ENCODE data around the gene CACNA1A.

CACNA1A gene

GRCh38 chr19:13411899-13412298 lies 94.4 kb downstream of the CACNA1A start:
- Histone ChIP-seq H3K36me3 (ENCODE audit: low read length) (no peaks in the 10 kb centered on the region), H3K9me3 (ENCODE audit: insufficient read depth, low read length) (no peaks in the 10 kb centered on the region), H3K79me2 (ENCODE audit: insufficient read depth, low read length) (no peaks in the 10 kb centered on the region), H3K27ac (ENCODE audit: low read depth, low read length) (no peak overlapping the region), H4K20me1 (ENCODE audit: low read depth, low read length) (no peaks in the 10 kb centered on the region), H3K4me3 (ENCODE audit: insufficient read depth, low read length, poor library complexity, severe bottlenecking) (no peak overlapping the region), H3K27me3 (ENCODE audit: low read length) (no peaks in the 10 kb centered on the region), H3K9ac (ENCODE audit: low read length) (no peak overlapping the region), H2AFZ (ENCODE audit: low read depth, low read length, severe bottlenecking) (no peak overlapping the region), H3K9me2 (replicated peaks; ENCODE audit: insufficient read depth, low read length) (no peaks in the 10 kb centered on the region), H3K4me2 (ENCODE audit: low read depth, low read length, poor library complexity, severe bottlenecking) (no peak overlapping the region), H3F3A (ENCODE audit: insufficient read depth) (no peaks in the 10 kb centered on the region)
- TF ChIP-seq CTCF (IDR thresholded peaks at IDR 0.05; ENCODE audit: insufficient read depth, low read length, poor library complexity, severe bottlenecking) (no peak), EZH2phosphoT487 (conservative IDR thresholded peaks at IDR 0.05; ENCODE audit: low read length) (no peak)

DNA sequence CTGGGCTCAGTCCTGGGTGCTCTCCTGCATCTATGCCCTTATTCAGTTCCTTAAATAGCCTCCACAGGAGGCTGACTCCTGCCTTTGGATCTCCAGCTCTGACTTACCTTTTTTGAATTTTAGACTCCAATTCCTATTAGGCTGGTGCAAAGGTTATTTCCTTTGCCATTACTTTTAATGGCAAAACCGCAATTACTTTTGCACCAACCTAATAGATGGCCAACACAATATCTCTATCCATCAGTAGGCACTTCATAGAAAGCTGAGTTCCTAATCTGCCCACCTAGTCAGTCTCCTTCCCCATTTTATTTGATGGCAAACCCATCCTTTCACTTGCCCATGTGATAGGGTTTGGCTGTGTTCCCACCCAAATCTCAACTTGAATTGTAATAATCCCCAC lies 95.3 kb downstream of the CACNA1A start:
- Histone ChIP-seq H2AFZ (ENCODE audit: low read depth, low read length, severe bottlenecking) (no peak overlapping the region), H3K4me3 (ENCODE audit: insufficient read depth, low read length, poor library complexity, severe bottlenecking) (no peak overlapping the region), H3K9ac (ENCODE audit: low read length) (no peak overlapping the region), H3K9me3 (ENCODE audit: insufficient read depth, low read length) (no peaks in the 10 kb centered on the region), H3K36me3 (ENCODE audit: low read length) (no peaks in the 10 kb centered on the region), H3K27me3 (ENCODE audit: low read length) (no peaks in the 10 kb centered on the region), H3F3A (ENCODE audit: insufficient read depth) (no peaks in the 10 kb centered on the region), H3K4me2 (ENCODE audit: low read depth, low read length, poor library complexity, severe bottlenecking) (no peak overlapping the region), H3K79me2 (ENCODE audit: insufficient read depth, low read length) (no peaks in the 10 kb centered on the region), H3K27ac (ENCODE audit: low read depth, low read length) (no peak overlapping the region), H3K9me2 (replicated peaks; ENCODE audit: insufficient read depth, low read length) (no peaks in the 10 kb centered on the region), H4K20me1 (ENCODE audit: low read depth, low read length) (no peaks in the 10 kb centered on the region)
- TF ChIP-seq EZH2phosphoT487 (conservative IDR thresholded peaks at IDR 0.05; ENCODE audit: low read length) (no peak), CTCF (IDR thresholded peaks at IDR 0.05; ENCODE audit: insufficient read depth, low read length, poor library complexity, severe bottlenecking) (no peak)

DNA sequence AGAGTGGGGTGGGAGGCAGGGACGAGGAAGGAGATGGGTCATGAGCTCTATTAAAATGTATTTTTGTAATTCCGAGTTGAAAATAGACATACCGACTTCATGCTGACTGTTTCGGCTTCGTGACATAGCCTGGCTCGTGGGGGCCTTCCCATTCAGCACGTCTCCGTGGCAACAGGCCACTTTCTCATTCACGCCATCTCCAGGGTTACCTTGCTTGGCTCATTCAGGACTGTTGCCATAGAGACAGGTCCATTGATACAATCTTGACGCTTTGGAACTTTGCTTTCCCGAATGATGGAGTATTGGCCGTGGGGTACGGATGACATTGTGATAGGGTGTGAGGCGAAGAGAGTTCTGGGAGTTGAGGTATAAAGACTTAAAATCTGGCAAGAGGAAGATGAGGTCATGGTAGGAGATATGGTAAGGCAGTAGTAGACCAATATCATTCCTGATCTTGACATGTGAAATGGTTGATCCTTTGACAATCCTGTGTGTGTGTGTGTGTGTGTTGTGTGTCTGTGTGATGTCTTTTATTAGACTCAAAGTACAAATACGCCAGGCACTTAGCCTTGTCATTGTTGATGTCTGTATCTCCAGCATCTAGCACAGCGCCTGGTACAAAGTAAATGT lies 97.3 kb downstream of the CACNA1A start:
- Histone ChIP-seq H3K4me2 (ENCODE audit: low read depth, low read length, poor library complexity, severe bottlenecking) (no peak overlapping the region), H3K4me3 (ENCODE audit: insufficient read depth, low read length, poor library complexity, severe bottlenecking) (no peak overlapping the region), H3K27ac (ENCODE audit: low read depth, low read length) (no peak overlapping the region), H4K20me1 (ENCODE audit: low read depth, low read length) (no peaks in the 10 kb centered on the region), H3K9ac (ENCODE audit: low read length) (no peak overlapping the region), H3F3A (ENCODE audit: insufficient read depth) (no peaks in the 10 kb centered on the region), H3K36me3 (ENCODE audit: low read length) (no peaks in the 10 kb centered on the region), H3K9me2 (replicated peaks; ENCODE audit: insufficient read depth, low read length) (no peaks in the 10 kb centered on the region), H3K27me3 (ENCODE audit: low read length) (no peaks in the 10 kb centered on the region), H3K9me3 (ENCODE audit: insufficient read depth, low read length) (no peaks in the 10 kb centered on the region), H2AFZ (ENCODE audit: low read depth, low read length, severe bottlenecking) (no peak overlapping the region), H3K79me2 (ENCODE audit: insufficient read depth, low read length) (no peaks in the 10 kb centered on the region)
- no peak for TF ChIP-seq CTCF (IDR thresholded peaks at IDR 0.05; ENCODE audit: insufficient read depth, low read length, poor library complexity, severe bottlenecking)
- TF ChIP-seq EZH2phosphoT487 (conservative IDR thresholded peaks at IDR 0.05; ENCODE audit: low read length): no peak

All from SU-DHL-6 (cell line).